Activated CD8-positive, alpha-beta memory T cell treated with anti-CD3 and anti-CD28 coated beads for 1 hour (primary cell): ENCODE results near the gene NAT16.

ENCODE experiments used
- DNase-seq, 2 donors: peaks; one replicate each; pipeline ENCODE4 v3.0.0-alpha.2; 2020; ENCODE audit warnings: low read depth in 1 of 2; ENCODE audit errors: extremely low read depth in 1 of 2

NAT16 gene

GRCh38 chr7:101172005-101172853 lies 7.9 kb downstream of the NAT16 start:
- no peak for DNase-seq

GRCh38 chr7:101171442-101171837 lies 8.7 kb downstream of the NAT16 start:
- no peak for DNase-seq

DNA sequence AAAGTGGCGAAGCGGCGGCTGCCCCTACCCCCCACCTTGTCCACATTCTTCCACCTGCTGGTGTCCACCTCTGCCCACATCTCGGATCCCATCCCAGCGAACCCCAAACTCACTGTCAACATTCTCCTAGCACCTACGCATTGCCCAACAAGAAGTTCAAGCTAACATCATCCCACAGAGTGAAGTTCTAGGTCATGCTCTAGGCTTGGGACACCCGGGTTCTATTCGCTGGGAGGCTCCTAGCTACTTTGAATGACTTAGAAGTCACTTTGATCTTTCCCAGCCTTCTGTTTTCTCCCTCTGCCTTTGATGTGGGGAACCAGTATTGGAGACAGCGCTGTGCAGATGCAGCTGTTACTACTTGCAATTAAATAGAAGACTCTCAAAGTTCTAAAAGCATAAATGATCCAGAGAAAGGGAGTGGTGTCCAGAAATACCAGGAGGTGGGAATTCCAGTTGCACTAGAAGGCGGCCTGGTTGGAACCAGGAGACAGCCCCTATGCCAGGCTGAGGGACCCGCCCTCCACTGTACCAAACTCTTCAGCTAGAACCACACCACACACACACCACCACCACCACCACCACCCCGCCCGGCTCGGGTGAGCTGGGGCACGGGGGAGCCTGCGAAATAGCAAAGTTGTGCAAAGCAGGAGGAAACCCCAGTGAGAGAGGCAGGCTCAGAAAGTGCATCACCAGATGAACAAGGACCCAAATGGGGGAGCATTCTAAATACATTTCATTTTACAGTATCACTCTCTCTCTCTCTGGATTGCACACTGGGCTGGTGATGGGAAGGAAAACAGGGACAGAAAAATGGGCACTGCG lies 9.3 kb downstream of the NAT16 start:
- no peak for DNase-seq

DNA sequence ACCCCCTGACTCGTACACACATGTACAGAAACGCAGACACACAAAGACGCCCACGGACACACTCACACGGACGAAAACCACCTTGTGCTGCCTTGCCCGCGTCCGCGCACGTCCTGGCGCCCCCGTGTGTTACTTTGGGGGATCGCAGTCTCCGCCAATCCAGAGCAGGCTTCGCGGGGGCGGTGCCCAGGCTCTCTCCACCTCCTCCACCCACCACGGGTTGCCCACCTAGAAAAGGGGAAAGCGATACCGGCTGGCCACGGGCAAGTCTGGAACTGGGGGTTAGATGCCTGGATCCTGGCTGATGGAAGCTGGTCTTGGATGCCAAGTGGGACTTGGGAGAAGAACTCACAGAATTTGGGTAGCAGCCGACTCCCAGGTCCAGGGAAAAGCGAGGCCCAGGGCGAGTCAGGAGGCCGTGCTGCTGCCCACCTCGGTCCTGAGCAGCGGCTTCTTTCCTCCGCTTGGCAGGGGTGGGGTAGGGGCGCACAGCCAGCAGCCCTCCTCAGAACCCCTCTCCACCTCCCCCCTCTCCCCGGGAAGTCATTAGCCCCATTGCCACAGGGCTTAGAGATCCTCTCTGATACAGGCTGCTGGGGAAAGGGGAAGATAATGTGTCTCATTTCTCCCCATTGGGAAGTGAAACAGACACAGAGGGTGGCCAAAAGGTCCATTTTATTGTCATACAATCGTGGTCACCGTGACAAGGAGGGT lies 10.1 kb downstream of the NAT16 start:
- DNase-seq = peak; percentile 53 to 75

- DNase-seq = no peak
These were observed 10.8 kb downstream of the NAT16 start for GRCh38 chr7:101169110-101169837.

GRCh38 chr7:101168412-101169049 lies 11.6 kb downstream of the NAT16 start:
- DNase-seq = no peak

- no peak for DNase-seq
These were observed 12.3 kb downstream of the NAT16 start for GRCh38 chr7:101167645-101168411.

- DNase-seq = no peak
These were observed 13.0 kb downstream of the NAT16 start for GRCh38 chr7:101166909-101167644.

DNA sequence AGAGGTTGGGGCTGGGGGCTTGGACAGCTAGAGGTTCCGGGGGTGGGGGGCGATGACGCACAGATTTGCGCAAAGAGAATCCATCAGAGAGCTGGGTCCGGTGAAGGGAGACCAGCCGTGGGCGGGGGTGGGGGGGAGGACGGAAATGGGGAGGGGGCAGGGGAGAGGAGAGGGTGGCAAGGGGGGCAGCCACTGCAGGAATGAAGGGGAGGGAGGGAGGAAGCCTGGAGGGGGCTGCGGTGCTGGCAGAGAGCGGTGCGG lies 13.5 kb downstream of the NAT16 start:
- no peak for DNase-seq

GRCh38 chr7:101165958-101166647 lies 14.0 kb downstream of the NAT16 start:
- DNase-seq = no peak

DNA sequence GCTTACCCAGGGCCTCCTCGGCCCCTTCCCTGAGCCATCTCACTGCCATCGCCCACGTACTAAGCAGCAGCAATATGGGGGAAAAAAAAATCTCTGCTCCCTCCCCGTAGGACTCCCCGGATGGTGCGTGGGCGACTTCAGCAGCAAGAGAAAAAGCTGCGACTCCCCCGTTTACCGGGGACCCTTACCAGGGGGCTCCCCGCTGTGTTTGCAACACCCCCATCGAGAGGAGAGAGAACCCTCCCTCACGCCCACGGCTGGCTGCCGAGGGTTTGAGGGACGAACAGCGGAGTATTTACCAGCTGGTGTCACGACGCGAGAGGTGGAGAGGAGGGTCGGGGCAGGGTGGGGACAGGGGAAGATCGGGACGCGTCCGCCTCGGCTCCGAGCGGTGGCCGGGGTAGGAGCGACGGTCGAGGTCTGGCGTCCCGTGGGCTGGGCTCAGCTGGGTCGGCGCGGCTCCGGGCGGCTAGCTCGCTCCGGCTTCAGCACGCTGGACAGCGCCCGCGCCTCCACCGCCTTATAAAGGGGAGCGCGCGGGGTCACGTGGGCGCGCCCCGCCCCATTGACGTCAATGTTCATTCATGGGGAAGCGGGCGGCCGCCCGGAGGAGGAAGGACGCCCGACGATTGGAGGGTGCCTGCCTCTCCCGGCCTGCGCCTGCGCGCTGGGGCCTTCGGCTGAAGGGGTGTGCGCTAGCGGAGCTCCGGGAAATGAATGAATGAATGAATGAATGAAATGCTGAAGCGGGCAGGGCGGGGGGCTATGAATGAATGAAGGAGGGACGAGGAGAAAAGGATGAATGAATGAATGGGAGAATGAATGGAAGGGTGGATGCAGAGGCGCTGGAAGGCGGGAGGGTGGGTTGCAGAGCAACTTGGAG lies 14.8 kb downstream of the NAT16 start, which contains the start of gene VGF:
VGF (minus strand) TSS at position 495 of the 883 bp plus-strand sequence. CDS start 726 bp downstream, outside the sequence.
- peak; percentile 76 to 89 for DNase-seq

DNA sequence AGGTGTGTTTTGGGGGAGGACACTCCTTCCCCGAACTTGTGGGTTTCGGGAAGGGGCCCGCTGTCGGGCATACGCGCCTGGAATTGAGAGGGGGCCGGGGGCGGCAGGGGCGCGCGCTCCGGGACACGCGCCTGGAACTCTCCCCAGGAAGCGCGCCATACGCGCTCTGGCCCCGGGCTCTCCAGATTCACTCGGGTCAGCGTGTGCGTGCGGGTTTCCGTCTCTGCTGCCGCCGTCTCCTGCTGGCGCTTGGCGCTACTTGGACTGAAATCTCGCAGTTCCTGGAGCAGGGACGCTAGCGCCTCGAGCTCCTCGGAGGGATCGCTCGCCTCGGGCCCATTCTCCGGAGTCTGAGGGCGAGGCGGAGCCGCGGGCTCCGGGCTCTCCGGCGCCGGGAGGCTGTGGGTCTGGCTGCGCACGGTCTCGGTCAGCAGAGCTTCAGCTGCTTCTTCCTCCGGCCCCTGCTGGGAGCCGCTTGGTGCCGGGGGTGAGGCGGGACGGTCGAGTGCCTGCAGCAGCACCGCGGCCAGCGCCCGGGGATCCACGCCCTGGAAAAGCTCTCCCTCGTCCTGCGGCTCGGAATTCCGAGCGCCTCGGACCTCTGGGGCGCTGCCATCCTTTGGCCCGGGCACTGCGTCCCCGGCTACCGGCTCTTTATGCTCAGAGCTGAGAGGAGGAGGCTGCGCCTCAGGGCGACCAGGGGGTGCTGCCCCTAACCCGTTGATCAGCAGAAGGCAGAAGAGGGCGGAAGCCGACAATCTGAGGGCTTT lies 15.8 kb downstream of the NAT16 start:
- no peak for DNase-seq

GRCh38 chr7:101163279-101164070 lies 16.6 kb downstream of the NAT16 start:
- DNase-seq = no peak

DNA sequence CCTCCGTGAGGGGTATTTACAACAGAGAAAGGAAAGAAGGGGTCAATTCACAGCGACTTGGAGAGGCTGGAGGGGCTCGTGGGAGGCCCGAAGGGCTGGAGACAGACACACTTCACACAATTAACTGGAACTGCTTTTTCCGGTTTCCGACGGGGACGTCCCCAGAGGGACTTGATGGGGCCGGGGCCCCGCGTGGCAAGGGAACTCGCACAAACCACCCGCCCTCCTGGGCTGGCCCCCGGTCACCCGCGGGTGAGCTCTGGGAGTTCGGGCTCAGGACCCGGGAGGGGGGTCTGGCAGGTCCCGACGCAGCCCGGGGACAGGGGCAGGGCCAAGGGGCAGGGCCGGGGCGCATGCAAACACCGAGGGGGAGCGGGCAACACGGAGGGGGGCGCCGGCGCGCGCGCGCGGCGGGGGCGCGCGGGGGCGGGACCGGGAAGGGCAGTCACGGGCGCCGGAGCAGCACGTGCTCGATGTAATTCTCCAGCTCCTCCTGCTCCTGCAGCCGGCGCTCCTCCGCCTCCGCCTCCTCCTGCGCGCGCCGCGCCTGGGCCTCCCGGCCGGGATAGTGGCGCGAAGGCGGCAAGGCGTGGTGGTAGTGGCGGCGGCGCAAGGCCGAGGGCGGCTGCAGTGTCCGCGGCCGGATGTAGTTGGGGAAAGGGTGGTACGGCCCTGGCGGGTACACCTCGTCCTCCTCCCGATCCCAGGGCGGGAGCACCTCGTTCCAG lies 17.4 kb downstream of the NAT16 start:
- no peak for DNase-seq
